ENCODE results near the gene WDR31. TPM values are rescaled to one million over a fixed set of nuclear protein-coding genes. Genes with fewer than 3 reads are reported as not detected.
"Not testable (repeated sequence)": the region's sequence is repeated elsewhere in the genome, so short reads cannot be mapped to it uniquely, and the experiment has no call there.

Gene WDR31
- total RNA-seq, 1 experiment from 2014 or later, result 0.74 TPM

DNA sequence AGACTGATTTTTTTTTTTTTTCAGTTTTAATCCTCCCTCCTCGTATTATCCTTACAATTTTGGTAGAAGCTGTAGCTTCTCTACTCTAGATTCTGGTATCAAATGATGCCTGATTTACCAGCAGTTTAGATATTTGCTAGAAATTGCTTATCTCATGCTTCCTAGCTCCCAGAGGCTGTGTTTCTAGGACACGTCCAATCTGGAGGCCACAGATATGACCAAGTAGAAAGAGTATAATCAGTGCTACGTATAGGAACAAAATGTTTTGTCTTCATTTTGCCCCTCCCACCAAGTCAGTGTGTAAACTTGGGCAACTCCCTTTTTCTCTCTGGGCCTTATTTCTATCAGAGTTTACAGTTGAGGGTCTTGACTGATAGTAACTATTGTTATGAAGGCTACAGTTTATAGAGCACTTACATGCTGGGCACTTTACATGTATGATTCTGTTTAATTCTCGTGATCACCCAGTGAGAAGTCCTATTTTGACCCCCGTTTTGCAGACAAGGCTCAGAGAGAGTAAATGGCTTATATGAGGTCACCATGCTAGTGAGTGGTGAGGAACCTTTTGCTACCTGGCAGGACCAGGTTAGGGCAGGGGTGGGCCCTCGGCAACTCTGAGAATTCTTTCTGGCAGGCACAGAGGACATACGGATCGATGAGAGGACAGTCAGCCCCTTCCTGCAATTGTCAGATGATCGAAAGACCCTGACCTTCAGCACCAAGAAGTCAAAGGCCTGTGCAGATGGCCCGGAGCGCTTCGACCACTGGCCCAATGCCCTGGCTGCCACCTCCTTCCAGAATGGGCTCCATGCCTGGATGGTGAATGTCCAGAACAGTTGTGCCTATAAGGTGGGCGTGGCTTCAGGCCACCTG lies 29.1 kb upstream of the WDR31 start:
- no peak for DNase-seq (ENCODE audit: low spot score)

DNA sequence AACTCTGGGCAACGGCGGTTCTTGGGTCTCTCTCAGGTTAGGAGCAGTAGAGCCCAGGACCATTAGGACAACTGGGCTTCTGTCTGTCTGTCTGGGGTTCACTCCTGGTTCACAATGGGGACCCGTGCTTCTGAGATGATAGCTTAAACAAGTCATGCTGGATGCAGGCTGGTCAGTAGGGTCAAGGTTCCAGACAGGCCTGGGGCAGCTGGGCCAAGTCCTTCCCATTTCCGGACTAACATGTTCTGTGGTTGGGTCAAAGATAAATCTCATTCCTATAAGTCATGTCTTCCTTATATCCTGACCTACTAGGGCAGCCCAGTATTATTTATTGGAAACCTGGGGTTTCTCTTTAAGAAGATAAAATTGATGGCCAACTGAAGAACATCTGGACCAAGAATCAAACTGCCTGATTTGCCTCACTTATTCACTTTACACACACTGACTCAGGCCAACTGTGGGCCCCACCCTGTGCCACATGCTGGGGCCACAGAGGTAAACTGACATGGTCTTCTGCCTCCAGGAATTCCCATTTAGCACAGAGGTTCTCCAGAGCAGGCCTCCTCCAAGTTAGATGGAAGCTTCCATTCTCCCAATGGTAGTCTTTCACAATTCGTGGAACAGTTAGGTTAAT lies 28.4 kb upstream of the WDR31 start:
- DNase-seq (ENCODE audit: low spot score), result no peak

DNA sequence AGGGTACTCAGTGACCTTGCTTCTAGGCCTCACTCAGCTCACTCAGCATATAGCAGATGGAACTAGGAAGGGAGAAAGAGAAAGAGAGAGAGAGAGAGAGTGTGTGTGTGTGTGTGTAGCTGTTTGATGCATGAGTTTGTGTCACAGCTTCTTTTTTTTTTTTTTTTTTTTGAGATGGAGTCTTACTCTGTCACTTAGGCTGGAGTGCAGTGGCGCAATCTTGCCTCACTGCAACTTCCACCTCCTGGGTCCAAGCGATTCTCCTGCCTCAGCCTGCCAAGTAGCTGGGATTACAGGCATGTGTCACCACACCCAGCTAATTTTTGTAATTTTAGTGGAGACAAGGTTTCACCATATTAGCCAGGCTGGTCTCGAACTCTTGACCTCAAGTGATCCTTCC lies 25.6 kb upstream of the WDR31 start:
- not testable (repeated sequence) for DNase-seq (ENCODE audit: low spot score)

DNA sequence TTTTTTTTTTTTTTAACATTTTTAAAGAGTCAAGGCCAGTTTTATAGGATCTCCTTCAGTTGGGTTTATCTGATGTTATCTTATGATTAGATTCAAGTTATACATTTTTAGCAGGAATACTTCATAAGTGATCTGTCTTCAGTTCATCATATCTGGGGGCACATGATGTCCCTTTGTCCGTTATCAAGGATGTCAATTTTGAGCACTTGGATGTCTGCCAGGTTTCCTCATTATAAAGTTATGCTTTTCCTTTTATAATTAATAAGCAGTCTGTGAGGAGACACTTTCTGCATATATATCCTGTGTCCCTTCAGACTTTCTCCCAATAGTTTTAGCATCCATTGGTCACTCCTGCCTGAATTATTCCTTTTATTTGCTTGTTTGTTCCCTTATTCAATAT lies 24.9 kb upstream of the WDR31 start:
- DNase-seq (ENCODE audit: low spot score), result no peak

DNA sequence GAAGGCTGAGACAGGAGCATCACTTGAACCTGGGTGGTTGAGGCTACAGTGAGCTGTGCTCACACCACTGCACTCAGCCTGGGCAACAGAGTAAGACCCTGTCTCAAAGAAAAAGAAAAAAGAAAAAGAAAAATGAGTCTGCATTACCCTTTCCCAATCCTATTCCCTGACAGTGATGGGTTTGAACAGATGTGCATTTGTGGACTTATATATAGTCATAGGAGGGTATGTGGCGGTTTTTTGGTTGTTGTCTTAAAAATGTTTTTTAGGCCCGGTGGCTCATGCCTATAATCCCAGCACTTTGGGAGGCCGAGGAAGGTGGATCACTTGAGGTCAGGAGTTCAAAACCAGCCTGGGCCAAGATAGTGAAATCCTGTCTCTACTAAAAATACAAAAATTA lies 23.3 kb upstream of the WDR31 start:
- no peak for DNase-seq (ENCODE audit: low spot score)

DNA sequence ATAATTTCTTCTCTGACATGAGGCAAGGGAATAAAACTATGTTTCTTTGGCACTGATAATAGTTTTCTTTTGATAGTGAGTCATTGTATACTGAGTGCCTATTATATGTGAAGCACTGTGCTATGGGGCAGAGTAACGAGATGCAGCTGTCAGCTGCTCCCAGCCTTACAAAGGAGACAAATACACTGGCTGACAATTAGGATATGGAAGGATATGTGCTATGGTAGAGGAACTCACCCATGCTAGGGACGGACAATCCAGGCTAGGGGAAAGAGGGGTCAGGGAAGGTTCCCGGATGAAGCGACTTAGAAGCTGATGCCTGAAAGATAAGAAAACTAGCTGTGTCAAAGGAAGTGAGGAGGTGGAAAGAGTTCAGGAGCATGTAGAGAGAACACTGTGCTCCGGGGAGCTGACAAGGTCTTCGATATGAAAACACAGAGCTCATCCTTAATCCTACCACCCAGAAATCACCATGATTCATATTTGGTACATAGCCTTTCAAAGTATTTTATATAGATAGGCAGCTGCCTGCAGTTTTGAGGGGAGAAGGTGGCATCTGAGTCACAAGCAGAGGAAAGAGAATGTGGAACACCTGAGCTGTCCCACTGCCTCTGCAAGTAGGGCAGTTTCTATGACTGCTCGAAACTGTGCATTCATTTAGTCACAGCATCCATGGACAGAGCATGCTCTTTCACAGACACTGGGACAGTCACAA lies 21.4 kb upstream of the WDR31 start:
- DNase-seq (ENCODE audit: low spot score), result no peak

DNA sequence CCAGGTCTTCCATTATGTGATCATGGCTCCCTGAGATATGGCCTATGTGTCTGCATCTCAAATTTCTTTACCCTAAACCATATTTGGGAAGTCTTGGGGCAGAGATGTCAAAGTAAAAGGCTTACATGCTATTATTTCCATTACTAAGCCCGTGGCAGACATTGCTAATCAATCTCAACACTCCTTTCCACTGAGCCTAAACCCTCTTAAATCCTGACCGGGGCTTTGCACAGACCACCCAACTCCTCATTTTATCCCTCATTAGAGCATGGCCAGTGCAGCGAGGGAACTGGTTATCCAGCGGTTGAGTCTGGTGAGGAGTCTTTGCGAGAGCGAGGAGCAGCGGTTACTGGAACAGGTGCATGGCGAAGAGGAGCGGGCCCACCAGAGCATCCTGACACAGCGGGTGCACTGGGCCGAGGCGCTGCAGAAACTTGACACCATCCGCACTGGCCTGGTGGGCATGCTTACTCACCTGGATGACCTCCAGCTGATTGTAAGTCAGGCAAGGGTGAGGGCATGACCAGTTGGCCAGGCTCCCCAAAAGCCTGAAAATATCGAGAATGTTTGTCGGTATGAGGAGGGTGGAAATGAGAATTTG lies 20.3 kb upstream of the WDR31 start:
- no peak for DNase-seq (ENCODE audit: low spot score)

DNA sequence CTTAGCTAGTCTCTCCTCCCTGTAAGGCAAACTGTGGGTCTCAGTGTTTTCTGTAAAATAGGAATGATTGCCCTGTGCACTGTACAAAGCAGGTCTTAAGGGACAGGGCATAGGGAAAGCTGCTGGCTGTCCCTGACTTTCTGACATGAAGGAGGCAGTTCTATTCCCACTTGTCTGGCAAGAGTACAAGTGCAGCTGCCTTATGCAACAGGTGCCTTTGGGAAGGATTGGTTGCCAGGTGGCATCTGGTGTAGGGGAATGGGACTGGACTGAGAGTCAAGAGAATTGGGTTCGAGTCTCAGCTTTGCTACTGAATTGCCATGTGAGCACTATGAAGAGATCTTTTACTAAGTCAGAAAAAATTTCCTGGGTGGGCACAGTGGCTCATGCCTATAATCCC lies 19.3 kb upstream of the WDR31 start:
- DNase-seq (ENCODE audit: low spot score), result no peak

DNA sequence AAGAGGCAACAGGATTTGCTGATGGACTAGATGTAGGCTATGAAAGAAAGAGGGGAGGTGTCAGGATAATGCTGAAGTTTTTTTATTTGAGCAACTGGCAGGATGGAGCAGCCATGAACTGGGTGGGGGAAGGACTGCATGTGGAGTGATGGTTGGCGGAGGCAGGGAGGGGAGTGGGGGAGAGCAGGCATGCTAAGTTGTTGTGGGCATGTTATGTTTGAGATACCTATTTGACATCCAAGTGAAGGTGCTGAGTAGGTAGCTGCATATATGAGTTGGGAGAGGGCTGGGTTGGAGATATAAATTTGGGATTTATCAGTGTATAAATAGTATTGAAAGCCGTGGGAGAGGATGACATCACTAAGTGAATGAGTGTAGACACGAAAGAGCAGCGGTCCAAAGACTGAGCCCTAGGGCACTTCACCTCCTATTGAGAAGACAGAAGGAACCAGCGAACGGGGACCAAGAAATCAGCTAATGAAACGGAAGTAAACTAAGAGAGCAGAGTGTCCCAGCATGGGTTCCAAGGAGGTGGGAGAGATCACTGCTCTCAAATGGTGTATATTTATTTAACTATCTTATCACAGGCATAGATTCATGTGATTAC lies 16.7 kb upstream of the WDR31 start:
- no peak for DNase-seq (ENCODE audit: low spot score)

DNA sequence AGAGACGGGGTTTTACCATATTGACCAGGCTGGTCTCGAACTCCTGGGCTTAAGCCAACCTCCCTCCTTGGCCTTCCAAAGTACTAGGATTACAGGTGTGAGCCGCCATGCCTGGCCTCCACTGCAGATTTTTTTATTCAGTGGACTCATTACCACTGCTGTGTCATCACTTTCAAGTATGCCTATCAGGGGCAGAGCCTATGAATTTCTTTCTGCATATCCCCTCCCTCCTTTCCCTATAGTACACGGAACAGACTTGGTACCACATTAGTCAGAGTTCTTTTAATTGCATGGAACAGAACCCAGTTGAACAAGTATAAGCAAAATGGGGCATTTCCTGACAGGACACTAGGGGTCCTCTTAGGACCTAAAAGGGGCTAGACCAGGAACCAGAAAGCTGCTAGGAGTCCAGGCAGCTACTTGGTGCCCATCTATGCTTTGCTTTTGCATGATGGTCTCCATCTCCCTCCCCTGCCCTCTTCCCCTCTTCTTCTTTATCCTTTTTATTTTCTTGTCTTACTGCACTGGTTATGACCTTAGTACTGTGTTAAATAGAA lies 15.0 kb upstream of the WDR31 start:
- DNase-seq (ENCODE audit: low spot score), result no peak

DNA sequence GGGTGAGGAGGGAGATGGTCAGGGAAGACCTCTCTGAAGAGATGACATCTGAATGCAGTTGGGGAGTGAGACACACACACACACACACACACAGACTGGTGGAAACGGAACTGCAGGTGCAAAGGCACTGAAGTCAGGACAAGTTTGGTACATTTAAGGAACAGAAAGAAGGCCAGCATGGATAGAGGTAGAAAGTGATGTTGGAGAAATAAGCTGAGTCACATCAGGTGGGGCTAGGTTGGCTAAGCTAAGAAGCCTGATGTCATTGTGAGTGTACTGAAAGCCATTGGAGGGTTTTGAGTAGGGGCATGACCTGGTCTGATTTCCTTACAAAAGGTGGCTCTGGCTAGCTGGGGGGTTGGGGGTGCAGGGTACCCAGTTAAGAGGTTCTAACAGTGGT lies 12.3 kb upstream of the WDR31 start:
- no peak for DNase-seq (ENCODE audit: low spot score)

DNA sequence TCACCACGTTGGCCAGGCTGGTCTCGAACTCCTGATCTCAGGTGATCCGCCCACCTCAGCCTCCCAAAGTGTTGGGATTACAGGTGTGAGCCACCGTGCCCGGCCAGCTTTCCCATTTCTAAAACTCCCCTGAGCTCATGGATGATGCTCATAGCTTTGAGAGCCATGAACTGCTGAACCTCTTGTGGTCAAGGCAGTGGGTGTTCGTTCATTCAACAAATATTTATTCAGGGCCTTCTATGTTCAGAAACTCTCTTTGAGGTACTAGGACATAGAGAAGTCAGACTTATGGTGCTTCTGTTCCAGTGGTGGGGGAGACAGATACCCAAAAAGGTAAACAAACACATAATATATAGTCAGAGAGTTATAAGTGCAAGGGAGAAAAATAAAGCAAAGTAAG lies 11.9 kb upstream of the WDR31 start:
- no peak for DNase-seq (ENCODE audit: low spot score)

DNA sequence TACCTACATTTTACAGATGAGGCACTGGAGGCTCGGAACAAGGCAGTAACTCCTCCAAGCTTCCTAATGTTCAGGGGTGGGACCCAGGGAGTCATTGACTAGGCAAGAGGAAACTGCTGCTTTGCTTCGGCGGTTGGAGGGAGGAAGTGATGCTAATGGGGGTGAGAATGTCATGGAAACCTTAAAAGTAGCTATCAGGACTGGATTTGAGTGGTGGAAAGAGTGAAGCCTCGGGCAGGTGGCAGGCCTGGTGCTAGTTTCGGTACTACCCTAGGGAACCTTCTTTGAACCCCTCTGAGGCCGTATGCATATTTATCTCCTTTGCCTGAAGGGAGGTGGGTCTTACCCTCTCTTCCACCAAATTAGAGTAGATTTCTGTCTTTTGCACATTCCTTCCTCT lies 10.9 kb upstream of the WDR31 start:
- no peak for DNase-seq (ENCODE audit: low spot score)

DNA sequence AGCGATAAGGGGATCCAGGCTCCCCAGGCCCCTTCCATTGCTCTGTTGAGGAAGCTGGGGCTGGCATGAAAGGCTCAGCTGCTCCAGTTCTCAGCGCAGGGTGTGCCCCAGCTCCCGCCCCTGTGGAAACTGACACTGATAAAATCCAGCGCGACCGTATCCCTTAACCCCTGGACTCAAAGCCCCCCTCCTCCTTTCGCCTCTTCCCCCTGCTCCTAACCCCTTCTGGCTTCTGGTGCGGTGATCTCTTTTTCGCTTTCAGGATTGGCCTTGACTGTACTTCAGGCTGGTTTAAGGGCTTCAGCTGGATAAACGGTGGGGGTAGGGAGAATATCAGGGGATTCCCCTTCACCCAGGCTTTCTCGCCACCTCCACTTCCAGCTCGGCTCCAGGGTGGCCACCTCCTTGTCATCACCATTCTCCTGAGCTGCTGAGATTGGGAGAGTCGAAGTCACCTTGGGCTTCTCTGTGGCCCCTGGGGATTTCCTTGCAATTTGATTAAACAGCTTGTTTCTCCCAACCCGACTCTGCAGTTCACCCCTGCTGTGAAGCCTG lies 10.1 kb upstream of the WDR31 start:
- no peak for DNase-seq (ENCODE audit: low spot score)

DNA sequence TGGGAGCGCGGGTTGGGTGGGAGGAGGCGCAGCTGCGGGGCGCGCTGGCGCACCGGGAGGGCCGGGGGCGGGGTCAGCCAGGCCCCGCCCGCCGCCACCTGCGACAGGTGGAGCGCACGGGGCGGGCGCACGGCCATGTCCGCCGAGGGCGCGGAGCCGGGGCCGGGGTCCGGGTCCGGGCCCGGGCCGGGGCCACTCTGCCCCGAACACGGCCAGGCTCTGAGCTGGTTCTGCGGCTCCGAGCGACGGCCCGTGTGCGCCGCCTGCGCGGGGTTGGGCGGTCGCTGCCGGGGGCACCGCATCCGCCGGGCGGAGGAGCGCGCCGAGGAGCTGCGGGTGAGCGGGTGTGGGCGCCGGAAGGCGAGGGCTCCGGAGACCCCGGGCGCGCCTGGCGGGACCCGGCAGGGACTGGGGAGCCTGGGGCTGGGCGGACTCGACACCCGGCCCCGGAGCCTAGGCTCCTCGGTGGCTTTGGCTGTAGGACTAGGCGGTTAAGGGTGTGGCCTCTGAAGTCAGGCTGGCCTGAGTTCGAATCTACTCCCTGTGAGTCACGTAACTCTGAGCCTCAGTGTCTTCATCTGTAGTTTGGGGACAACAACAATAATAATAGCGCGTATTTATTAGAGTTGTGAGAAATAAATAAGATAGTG lies 9.5 kb upstream of the WDR31 start, which contains the start of gene BSPRY:
Gene BSPRY (plus strand): TSS at position 97 of the 650 bp plus-strand sequence. CDS start 39 bp downstream, at position 136.
- no peak for DNase-seq (ENCODE audit: low spot score)

DNA sequence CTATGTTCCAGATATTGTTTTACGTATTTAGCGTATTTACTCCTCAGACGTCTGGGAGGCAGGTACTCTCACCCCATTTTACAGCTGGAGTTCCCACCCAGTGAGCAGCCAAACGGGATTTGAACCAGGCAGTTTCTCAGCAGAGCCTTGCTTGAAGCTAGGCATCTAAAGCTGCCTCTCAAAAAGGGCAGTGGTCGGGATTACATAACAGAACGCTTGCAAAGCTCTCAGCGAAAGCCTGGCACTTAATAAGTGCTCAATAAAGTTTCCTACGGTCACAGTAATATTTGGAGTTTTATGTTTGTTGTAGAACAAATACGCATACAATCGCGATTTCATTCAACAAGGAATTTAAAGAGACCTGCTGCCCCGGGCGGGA lies 9.0 kb upstream of the WDR31 start:
- no peak for DNase-seq (ENCODE audit: low spot score)

DNA sequence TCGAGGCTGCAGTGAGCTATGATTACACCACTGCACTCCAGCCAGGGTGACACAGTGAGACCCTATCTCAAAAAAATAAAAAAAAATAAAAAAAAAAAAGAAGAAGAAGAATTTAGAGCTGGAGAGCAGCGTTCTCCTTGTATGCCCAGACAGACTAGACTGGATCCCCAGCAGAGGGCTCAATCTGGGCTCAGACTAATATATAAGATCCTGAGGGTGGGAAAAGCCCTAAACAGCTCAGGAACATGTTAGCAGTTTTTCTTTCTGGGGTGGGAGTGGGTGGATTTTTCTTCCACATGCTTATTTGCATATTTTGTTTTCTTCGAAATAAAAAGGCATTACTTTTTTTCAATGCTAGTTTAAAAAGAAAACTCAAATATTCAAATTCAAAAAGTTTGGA lies 8.4 kb upstream of the WDR31 start:
- DNase-seq (ENCODE audit: low spot score), result no peak

DNA sequence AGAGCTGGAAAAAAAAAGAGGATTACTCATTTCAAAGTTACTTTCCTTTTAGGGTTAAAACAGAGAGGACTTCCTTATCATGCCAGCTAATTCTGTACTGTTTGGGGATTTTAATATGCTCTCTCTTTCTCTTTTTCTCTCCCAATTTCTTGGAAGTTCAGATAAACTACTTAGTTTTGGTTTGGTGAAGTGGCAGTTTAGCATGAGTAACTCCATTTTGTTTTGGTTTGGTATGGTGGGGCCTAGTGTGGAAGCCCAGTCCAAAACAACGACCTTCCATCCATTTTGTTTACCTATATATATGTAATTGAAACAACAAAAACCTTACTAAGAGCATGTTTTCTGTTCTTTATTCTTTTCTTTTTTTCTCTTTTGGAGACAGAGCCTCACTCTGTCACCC lies 5.6 kb upstream of the WDR31 start:
- DNase-seq (ENCODE audit: low spot score), result no peak

DNA sequence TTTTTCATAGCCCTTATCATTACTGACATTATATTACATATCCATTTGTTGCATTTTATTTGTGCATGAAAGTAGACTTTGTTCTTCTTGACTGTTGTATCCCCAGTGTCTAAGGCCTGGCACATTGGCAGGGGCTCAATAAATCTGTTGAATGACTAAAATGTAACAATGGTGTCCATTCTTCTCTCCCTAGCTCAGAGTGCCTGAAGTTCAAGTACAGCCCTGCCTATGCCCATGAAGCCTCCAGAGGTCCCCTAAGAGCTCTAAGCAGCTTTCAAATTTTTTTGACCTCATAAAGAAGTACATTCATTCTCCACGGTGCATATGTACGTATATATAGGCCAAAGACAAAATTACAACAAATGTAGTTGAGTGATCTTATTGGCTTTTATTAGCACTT lies 5.1 kb upstream of the WDR31 start:
- no peak for DNase-seq (ENCODE audit: low spot score)

DNA sequence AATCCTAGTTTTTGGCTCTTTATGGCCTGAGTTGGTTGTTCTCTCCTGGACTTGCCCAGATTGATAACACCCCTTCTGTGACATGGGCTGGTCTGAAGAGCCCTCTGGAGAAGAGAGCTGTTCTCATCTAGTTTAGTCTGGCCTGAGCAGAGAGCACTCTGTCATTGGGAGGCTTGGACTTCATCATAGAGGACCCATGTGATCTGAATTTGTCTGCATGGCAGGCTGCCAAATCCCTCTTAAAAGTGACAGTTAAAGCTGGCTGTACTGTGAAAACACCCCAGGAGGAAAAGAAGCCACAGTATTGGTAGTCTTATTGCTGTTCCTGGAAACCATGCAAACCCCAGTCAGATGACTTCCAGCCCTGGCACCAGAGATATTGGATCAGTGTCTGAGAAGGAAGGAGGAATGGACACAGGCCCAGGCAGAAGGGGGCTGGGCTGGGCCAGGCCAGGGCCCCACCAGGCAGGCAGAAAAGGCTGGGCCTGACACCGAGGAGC lies 3.7 kb upstream of the WDR31 start:
- peak; percentile 21 for DNase-seq (ENCODE audit: low spot score)
